Measurements from ENCODE around the gene CD300LG. TPM values are rescaled to one million over a fixed set of nuclear protein-coding genes. Genes with fewer than 3 reads are reported as not detected.
"Not testable (repeated sequence)": the region's sequence is repeated elsewhere in the genome, so short reads cannot be mapped to it uniquely, and the experiment has no call there.

Gene CD300LG
- total RNA-seq, 6 experiments from 2014 or later = 0.12 to 0.73 (median 0.55) TPM; not detected in 1

DNA sequence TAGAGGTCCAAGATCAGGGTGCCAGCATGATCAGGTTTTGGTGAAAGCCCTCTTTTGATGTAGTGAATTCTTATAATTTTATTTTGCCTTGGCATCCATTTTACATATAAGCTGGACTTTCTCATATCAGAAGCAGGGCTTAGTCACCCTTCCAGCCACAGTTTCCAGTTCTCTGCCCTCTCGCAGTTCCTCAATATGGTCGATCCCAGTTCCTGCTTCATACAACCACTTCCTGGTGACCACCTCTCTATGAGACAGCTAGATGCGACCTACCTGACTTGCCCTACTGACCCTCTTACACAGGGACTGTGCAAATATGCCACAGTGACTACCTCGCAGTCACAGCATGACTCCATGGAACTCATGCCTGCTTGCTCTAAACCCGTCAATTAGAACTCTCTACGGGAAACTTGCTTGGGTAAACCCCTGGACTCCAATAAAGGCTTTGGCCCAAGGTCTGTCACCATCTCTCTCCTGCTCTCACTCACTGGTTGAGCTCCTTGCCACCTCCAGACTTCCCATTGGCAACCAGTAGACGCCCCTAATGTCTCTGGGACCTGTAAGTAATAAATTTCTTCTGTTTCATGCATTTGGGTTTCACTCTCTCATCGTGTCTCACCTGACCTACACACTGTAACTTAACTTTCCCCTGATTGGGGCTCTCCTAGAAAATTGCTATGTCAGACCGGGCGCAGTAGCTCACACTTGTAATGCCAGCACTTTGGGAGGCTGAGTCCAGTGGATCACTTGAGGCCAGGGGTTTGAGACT is 21.4 kb downstream of the CD300LG start:
- no peak overlapping the region for H3K27ac ChIP-seq
- H3K4me3 ChIP-seq = no peak overlapping the region
- no peaks in the 10 kb centered on the region for H3K9me3 ChIP-seq
- DNase-seq (no peak), ATAC-seq (peak in 1 of 4 donors; percentile 34)
- no peaks in the 10 kb centered on the region for H3K36me3 ChIP-seq
- no peak for TF ChIP-seq POLR2A (IDR thresholded peaks at IDR 0.05)
- TF ChIP-seq, protein P1, sequence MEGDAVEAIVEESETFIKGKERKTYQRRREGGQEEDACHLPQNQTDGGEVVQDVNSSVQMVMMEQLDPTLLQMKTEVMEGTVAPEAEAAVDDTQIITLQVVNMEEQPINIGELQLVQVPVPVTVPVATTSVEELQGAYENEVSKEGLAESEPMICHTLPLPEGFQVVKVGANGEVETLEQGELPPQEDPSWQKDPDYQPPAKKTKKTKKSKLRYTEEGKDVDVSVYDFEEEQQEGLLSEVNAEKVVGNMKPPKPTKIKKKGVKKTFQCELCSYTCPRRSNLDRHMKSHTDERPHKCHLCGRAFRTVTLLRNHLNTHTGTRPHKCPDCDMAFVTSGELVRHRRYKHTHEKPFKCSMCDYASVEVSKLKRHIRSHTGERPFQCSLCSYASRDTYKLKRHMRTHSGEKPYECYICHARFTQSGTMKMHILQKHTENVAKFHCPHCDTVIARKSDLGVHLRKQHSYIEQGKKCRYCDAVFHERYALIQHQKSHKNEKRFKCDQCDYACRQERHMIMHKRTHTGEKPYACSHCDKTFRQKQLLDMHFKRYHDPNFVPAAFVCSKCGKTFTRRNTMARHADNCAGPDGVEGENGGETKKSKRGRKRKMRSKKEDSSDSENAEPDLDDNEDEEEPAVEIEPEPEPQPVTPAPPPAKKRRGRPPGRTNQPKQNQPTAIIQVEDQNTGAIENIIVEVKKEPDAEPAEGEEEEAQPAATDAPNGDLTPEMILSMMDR (IDR thresholded peaks at IDR 0.05) = no peak
- H3K27me3 ChIP-seq = no peaks in the 10 kb centered on the region
- H3K4me1 ChIP-seq = no peaks in the 10 kb centered on the region
- 82% methylated on average over 10 of the region's 10 CpGs for WGBS (ENCODE audit: insufficient coverage, low coverage, low lambda C conversion rate, missing lambda C conversion rate)
- intact Hi-C loops (cut with DNase I) = no loop called here

DNA sequence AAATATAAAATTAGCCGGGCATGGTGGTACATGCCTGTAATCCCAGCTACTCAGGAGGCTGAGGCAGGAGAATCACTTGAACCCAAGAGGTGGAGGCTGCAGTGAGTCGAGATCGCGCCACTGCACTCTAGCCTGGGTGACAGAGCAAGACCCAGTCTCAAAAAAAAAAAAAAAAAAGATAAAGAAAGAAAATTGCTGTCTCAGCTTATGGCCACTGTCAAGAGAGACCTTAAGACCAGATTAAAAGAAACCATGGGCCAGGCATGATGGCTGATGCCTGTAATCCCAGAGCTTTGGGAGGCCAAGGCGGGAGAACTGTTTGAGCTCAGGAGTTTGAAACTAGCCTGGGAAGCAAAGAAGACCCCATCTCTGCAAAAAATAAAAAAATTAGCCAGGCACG is 22.1 kb downstream of the CD300LG start:
- H3K4me3 ChIP-seq; H3K27ac ChIP-seq; H3K4me1 ChIP-seq; H3K27me3 ChIP-seq; H3K36me3 ChIP-seq; DNase-seq; H3K9me3 ChIP-seq; intact Hi-C loops (cut with DNase I); ATAC-seq: not testable (repeated sequence)
- 48% methylated on average over 3 of the region's 6 CpGs for WGBS (ENCODE audit: insufficient coverage, low coverage, low lambda C conversion rate, missing lambda C conversion rate)

DNA sequence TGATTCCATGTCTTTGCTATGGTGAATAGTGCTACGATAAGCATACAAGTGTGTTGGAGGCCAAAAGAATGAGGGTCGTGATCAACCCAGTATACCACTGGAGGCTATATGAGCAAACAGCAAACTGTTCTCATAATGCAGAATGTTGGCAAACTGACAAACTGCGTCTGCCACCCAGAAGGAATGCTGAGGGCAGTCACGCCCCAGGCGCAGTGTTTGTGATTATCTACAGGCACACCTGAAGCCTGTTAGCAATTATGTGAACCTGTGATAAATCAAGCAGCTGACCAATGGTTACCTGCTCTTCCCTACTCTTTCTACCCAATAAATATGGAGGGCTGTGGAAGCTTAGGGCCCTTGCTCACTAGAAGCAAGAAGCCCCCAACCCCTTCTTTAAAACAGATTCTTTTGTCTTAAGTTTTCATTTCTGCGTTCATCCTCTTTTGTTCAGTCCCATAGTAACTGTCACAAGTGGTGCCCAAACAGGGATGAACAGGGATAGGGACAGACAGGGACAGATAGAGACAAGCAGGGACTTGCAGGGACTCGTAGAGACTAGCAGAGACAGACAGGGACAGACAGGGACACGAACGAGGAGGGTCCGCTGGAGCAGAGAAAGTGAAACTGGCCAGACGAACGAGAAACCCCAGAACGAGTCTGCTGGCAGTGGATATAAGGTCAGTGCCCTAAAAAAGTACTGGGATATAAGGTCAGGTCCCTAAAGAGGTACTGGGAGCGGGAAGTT is 25.1 kb downstream of the CD300LG start:
- Histone ChIP-seq H3K27me3 (no peaks in the 10 kb centered on the region), H3K4me3 (no peak overlapping the region), H3K36me3 (no peaks in the 10 kb centered on the region), H3K27ac (no peak overlapping the region), H3K9me3 (no peaks in the 10 kb centered on the region), H3K4me1 (no peaks in the 10 kb centered on the region)
- DNase-seq (no peak), ATAC-seq (no peak)
- WGBS (ENCODE audit: insufficient coverage, low coverage, low lambda C conversion rate, missing lambda C conversion rate) = 61% methylated on average over 13 of the region's 14 CpGs
- intact Hi-C loops (cut with DNase I) = no loop called here
- no peak for TF ChIP-seq POLR2A (IDR thresholded peaks at IDR 0.05)

DNA sequence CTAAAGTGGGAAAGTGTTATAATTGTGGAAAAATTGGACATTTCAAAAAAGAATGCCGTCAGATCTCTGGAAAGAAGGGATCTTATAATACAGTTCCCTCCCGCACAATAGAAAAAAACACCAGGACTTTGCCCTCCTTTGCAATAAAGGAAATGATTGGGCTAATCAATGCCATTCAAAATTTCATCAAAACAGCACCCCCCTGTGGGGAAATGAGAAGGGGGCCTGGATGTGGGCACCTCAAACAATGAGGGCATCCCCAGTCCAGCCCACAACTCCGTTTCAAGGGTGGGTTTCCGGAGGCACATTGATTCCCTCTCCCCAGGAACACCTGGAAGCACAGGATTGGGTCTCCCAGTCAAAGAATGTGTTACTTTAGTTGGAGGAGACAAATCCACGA is 26.1 kb downstream of the CD300LG start:
- intact Hi-C loops (cut with DNase I) = no loop called here
- WGBS (ENCODE audit: insufficient coverage, low coverage, low lambda C conversion rate, missing lambda C conversion rate) = 61% methylated on average over 3 of the region's 5 CpGs
- no peak overlapping the region for H3K27ac ChIP-seq
- no peak overlapping the region for H3K4me3 ChIP-seq
- no peaks in the 10 kb centered on the region for H3K27me3 ChIP-seq
- H3K4me1 ChIP-seq = no peaks in the 10 kb centered on the region
- H3K36me3 ChIP-seq = no peaks in the 10 kb centered on the region
- TF ChIP-seq, protein P1 (IDR thresholded peaks at IDR 0.05) = no peak
- TF ChIP-seq POLR2A (IDR thresholded peaks at IDR 0.05) = no peak
- ATAC-seq (no peak), DNase-seq (no peak)
- no peaks in the 10 kb centered on the region for H3K9me3 ChIP-seq

DNA sequence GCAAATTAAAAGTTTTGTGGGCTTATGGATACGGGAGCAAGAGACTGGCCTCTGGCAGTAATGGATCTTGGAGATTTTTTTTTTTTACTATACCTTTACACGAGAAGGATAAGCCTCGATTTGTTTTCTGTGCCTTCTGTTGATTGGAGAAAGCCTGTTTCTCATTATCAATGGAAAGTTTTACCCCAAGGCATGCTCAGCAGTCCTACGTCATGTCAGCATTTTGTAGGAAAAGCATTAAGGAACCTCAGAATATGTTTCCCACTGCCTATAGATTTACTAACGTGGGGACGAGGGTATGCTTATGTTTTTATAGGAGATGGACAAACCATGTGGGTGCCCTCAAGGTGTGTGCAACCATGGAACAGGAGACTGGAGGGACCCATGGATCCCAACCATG is 26.8 kb downstream of the CD300LG start:
- intact Hi-C loops (cut with DNase I) = no loop called here
- WGBS (ENCODE audit: insufficient coverage, low coverage, low lambda C conversion rate, missing lambda C conversion rate) = 60% methylated on average over 6 of the region's 6 CpGs
- no peak for TF ChIP-seq POLR2A (IDR thresholded peaks at IDR 0.05)
- TF ChIP-seq, protein P1 (IDR thresholded peaks at IDR 0.05) = no peak
- Histone ChIP-seq H3K4me3 (no peak overlapping the region), H3K4me1 (no peaks in the 10 kb centered on the region), H3K27me3 (no peaks in the 10 kb centered on the region), H3K9me3 (no peaks in the 10 kb centered on the region), H3K27ac (no peak overlapping the region), H3K36me3 (no peaks in the 10 kb centered on the region)
- DNase-seq = no peak
- no peak for ATAC-seq

All from right lobe of liver (tissue), 6 donors.